Measurements from ENCODE around the gene DNAJC30. TPM values are rescaled to one million over a fixed set of nuclear protein-coding genes. Genes with fewer than 3 reads are reported as not detected.
"Not testable (repeated sequence)": the region's sequence is repeated elsewhere in the genome, so short reads cannot be mapped to it uniquely, and the experiment has no call there.

DNAJC30 gene
- 1 to 10 TPM; 8.7 to 9.1 TPM for total RNA-seq

DNA sequence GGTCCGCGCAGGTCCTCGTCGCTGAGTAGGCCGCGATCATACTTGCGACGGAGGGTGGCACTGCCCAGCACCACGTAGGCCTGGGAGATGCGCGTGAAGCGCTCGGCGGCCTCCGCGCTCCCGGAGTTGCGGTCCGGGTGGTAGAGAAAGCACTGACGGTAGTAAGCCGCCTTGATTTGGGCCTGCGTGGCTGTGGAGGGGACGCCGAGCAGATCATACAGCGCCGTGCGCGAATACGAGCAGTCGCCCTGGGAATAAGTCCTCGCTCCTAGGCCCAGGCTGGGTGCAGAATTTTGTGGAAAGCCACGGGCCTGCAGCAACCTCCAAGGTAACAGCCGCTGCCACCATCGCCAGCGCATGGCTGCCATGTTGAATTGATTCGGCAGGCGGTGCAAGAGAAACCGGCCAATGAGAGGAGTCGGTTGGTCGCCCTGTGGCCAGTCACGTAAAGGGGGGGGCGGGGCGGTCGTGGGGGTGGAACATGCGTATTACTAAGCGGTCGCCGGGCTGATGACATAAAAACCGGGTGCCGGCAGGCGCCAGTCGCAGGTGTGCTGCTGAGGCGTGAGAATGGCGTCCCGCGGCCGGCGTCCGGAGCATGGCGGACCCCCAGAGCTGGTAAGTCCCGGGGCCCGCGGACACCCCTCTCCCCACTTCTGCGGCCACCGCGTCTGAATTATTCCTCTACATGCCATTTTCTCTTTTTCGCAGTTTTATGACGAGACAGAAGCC lies at the start of gene DNAJC30, which contains the start of gene BUD23:
Gene DNAJC30 (minus strand): TSS at position 398 of the 732 bp plus-strand sequence. CDS start 30 bp downstream, at position 368.
Gene BUD23 (plus strand): TSS at position 542 of the 732 bp plus-strand sequence. CDS start 29 bp downstream, at position 571.
- no peaks in the 10 kb centered on the region for H3K27me3 Mint-ChIP-seq
- peaks cover 20% of the 10 kb centered on the region for H3K36me3 Mint-ChIP-seq (ENCODE audit: low read depth)
- peak; percentile 97 for DNase-seq
- H3K4me3 Mint-ChIP-seq: peak within 1 kb of the TSS; percentile 96
- peaks cover 40% of the 10 kb centered on the region for H3K4me1 Mint-ChIP-seq
- H3K9me3 Mint-ChIP-seq: no peaks in the 10 kb centered on the region
- ChIA-PET CTCF (no interaction called here), POLR2A (no interaction called here)
- peak within 1 kb of the TSS; percentile 99 for H3K27ac Mint-ChIP-seq

DNA sequence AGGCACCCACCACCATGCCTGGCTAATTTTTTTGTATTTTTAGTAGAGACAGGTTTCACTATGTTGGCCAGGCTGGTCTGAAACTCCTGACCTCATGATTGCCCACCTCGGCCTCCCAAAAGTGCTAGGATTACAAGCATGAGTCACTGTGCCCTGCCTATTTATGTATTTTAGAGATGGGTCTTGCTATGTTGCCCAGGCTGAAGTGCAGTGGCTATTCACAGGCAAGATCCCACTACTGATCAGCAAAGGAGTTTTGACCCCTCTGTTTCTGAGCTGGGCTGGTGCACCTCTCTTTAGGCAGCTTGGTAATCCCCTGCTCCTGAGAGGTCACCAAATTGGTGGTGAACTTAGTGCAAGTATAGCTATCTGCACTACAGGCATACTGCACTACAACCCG lies 49.1 kb upstream of the DNAJC30 start:
- H3K4me3 Mint-ChIP-seq: no peak overlapping the region
- H3K4me1 Mint-ChIP-seq: peaks cover 13% of the 10 kb centered on the region

DNA sequence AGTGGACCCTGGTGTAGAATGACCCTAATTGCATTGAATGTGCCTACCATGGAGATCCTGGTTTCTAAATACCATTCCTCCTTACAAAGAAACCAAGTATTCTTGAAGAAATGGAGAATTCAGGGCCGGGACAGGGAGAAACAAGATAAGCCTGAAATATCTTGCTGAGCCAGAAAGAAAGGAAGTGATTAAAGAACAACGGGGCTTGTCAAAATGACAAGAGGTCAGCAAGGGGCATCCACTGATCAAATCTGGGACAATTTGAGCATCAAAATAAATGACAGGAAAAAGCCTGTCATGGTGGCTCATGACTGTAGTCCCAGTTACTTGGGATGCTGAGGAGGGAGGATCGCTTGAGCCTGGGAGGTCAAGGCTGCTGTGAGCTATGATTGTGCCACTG lies 47.2 kb upstream of the DNAJC30 start:
- Mint-ChIP-seq H3K27me3 (peaks cover 12% of the 10 kb centered on the region), H3K4me3 (no peak overlapping the region), H3K27ac (no peak overlapping the region), H3K4me1 (peaks cover 10% of the 10 kb centered on the region), H3K36me3 (ENCODE audit: low read depth) (no peaks in the 10 kb centered on the region), H3K9me3 (no peaks in the 10 kb centered on the region)
- ChIA-PET CTCF (interaction anchor here (1.0 kb wide), 1 partner anchor 10 kb away, joined by 3 read pairs; no protein-coding TSS in a partner anchor), POLR2A (no interaction called here)
- no peak for DNase-seq

More for the DNA sequence above, 49.1 kb upstream of the DNAJC30 start:
- POLR2A ChIA-PET: no interaction called here
- Mint-ChIP-seq H3K9me3 (no peaks in the 10 kb centered on the region), H3K27ac (no peak overlapping the region), H3K36me3 (ENCODE audit: low read depth) (peaks cover 5% of the 10 kb centered on the region), H3K27me3 (peaks cover 12% of the 10 kb centered on the region)
- DNase-seq: no peak
- CTCF ChIA-PET: interaction anchor here (0.9 to 8.4 kb wide), 4 partner anchors 41 to 287 kb away, joined by 3 to 59 read pairs (median 10); partner anchors contain the start of gene BAZ1B

- ChIA-PET POLR2A (no interaction called here), CTCF (interaction anchor here (0.6 to 2.1 kb wide), 4 partner anchors 12 to 161 kb away, joined by 3 to 11 read pairs (median 4); no protein-coding TSS in a partner anchor)
- DNase-seq: no peak
- Mint-ChIP-seq H3K4me3 (no peak overlapping the region), H3K4me1 (no peaks in the 10 kb centered on the region), H3K27me3 (peaks cover 12% of the 10 kb centered on the region), H3K36me3 (ENCODE audit: low read depth) (no peaks in the 10 kb centered on the region), H3K9me3 (no peaks in the 10 kb centered on the region), H3K27ac (no peak overlapping the region)
Measured at GRCh38 chr7:73728551-73728950, 45.3 kb upstream of the DNAJC30 start.

DNA sequence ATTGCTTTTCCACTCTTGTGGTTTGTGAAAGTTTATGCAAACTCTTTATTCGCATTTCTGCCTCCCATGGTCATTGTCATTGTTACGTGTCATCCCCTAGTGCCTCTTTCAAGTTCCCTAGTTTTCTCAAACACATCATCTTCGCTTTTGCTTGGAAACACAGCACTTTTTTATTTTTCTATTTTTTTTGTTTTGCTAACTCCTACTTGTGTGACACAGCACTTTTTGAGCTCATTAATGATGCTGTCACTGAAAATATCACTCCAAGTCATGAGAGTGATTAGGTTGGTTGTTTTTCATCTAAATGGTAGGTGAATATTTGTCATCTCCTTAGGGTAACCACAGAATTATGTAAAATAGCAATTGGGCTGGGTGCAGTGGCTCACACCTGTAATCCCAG lies 44.7 kb upstream of the DNAJC30 start:
- CTCF ChIA-PET: interaction anchor here (1.7 to 2.1 kb wide), 2 partner anchors 13 to 121 kb away, joined by 3 to 11 read pairs; no protein-coding TSS in a partner anchor
- DNase-seq: no peak
- Mint-ChIP-seq H3K4me3 (no peak overlapping the region), H3K9me3 (no peaks in the 10 kb centered on the region), H3K27me3 (peaks cover 11% of the 10 kb centered on the region), H3K27ac (no peak overlapping the region), H3K36me3 (ENCODE audit: low read depth) (no peaks in the 10 kb centered on the region), H3K4me1 (no peaks in the 10 kb centered on the region)
- POLR2A ChIA-PET: no interaction called here

GRCh38 chr7:73726083-73726466 lies 42.8 kb upstream of the DNAJC30 start:
- no peak for DNase-seq
- no peaks in the 10 kb centered on the region for H3K4me1 Mint-ChIP-seq
- no peak overlapping the region for H3K27ac Mint-ChIP-seq
- H3K27me3 Mint-ChIP-seq: peaks cover 18% of the 10 kb centered on the region
- H3K9me3 Mint-ChIP-seq: no peaks in the 10 kb centered on the region
- POLR2A ChIA-PET: no interaction called here
- H3K4me3 Mint-ChIP-seq: no peak overlapping the region
- no peaks in the 10 kb centered on the region for H3K36me3 Mint-ChIP-seq (ENCODE audit: low read depth)
- CTCF ChIA-PET: interaction anchor here (1.0 to 2.9 kb wide), 5 partner anchors 9 to 119 kb away, joined by 3 to 14 read pairs (median 3); no protein-coding TSS in a partner anchor

DNA sequence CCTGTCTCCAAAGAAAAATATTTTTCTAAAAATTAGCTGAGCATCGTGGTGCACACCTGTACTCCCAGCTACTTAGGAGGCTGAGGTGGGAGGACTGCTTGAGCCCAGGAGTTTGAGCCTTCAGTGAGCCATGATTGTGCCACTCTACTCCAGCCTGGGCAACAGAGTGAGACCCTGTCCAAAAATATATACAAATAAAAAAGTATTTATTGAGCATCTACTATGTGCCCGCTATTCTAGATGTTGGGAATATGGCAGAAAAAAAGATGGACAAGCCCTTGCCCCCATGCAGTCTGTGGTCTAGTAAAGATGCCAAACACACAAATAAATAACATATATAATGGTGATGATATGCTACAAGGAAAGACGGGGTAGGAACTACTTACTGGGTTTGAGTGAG lies 40.6 kb upstream of the DNAJC30 start:
- H3K9me3 Mint-ChIP-seq: no peaks in the 10 kb centered on the region
- ChIA-PET CTCF (interaction anchor here (2.4 to 2.9 kb wide), 2 partner anchors 11 to 117 kb away, joined by 9 to 14 read pairs; no protein-coding TSS in a partner anchor), POLR2A (no interaction called here)
- no peak overlapping the region for H3K27ac Mint-ChIP-seq
- no peaks in the 10 kb centered on the region for H3K36me3 Mint-ChIP-seq (ENCODE audit: low read depth)
- no peak overlapping the region for H3K4me3 Mint-ChIP-seq
- H3K4me1 Mint-ChIP-seq: peaks cover 4% of the 10 kb centered on the region
- no peak for DNase-seq
- peaks cover 25% of the 10 kb centered on the region for H3K27me3 Mint-ChIP-seq

DNA sequence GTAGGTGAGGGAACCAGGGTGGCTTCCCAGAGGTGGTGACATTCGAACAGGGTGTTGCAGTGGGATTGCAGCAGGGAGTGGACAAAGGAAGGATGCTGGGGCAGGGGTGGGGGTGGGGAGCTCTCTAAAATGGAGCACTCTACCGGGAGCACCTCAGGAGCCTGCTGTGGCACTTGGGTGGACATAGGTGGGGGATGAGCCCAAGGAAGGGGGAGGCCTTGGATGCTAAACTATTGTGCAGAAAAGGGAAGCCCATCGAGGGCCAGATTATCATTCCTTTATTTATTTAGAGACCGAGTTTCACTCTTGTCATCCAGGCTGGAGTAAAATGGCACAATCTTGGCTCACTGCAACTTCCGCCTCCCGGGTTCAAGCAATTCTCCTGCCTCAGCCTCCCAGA lies 39.5 kb upstream of the DNAJC30 start:
- POLR2A ChIA-PET: no interaction called here
- H3K4me3 Mint-ChIP-seq: no peak overlapping the region
- H3K36me3 Mint-ChIP-seq (ENCODE audit: low read depth): no peaks in the 10 kb centered on the region
- peaks cover 13% of the 10 kb centered on the region for H3K4me1 Mint-ChIP-seq
- H3K27me3 Mint-ChIP-seq: peaks cover 19% of the 10 kb centered on the region
- CTCF ChIA-PET: no interaction called here
- no peak overlapping the region for H3K27ac Mint-ChIP-seq
- H3K9me3 Mint-ChIP-seq: no peaks in the 10 kb centered on the region
- DNase-seq: no peak

DNA sequence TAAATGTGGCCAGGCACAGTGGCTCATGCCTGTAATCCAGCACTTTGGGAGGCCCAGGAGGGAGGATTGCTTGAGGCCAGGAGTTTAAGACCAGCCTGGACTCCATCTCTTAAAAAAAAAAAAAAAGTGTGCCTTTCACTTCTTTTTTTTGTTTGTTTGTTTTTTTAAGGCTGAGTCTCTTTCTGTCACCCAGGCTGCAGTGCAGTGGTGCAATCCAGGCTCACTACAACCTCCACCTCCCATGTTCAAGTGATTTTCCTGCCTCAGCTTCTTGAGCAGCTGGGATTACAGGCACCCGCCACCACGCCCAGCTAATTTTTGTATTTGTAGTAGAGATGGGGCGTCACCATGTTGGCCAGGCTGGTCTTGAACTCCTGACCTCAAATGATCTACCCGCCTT lies 38.9 kb upstream of the DNAJC30 start:
- Mint-ChIP-seq H3K4me1 (peaks cover 19% of the 10 kb centered on the region), H3K27me3 (peaks cover 19% of the 10 kb centered on the region)
- POLR2A ChIA-PET; CTCF ChIA-PET; H3K4me3 Mint-ChIP-seq; DNase-seq; H3K27ac Mint-ChIP-seq; H3K36me3 Mint-ChIP-seq (ENCODE audit: low read depth); H3K9me3 Mint-ChIP-seq: not testable (repeated sequence)

- Mint-ChIP-seq H3K27ac (no peak overlapping the region), H3K4me3 (no peak overlapping the region), H3K4me1 (peaks cover 24% of the 10 kb centered on the region), H3K36me3 (ENCODE audit: low read depth) (no peaks in the 10 kb centered on the region), H3K9me3 (no peaks in the 10 kb centered on the region), H3K27me3 (peaks cover 19% of the 10 kb centered on the region)
- ChIA-PET CTCF (interaction anchor here (0.9 to 1.0 kb wide), 2 partner anchors 34 to 114 kb away, joined by 3 to 4 read pairs; no protein-coding TSS in a partner anchor), POLR2A (no interaction called here)
- DNase-seq: no peak
Measured at GRCh38 chr7:73721377-73721817, 38.1 kb upstream of the DNAJC30 start.

DNA sequence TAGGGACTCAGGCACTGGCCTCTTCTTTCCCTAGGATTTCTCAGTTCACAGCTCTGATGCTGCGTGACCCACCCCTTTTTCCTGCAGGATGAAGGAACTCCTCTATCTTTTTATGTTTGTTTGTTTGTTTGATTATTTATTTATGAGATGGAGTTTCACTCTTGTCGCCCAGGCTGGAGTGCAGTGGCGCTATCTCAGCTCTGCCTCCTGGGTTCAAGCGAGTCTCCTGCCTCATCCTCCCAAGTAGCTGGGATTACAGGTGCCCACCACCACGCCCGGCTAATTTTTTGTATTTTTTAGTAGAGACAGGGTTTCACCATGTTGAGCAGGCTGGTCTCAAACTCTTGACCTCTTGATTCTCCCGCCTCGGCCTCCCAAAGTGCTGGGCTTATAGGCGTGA lies 37.2 kb upstream of the DNAJC30 start:
- H3K36me3 Mint-ChIP-seq (ENCODE audit: low read depth); H3K9me3 Mint-ChIP-seq; DNase-seq; POLR2A ChIA-PET: not testable (repeated sequence)
- Mint-ChIP-seq H3K4me1 (peaks cover 32% of the 10 kb centered on the region), H3K4me3 (peak overlapping the region; percentile 65), H3K27me3 (peaks cover 19% of the 10 kb centered on the region), H3K27ac (peak overlapping the region; percentile 65)
- CTCF ChIA-PET: interaction anchor here (1.4 to 1.9 kb wide), 3 partner anchors 14 to 113 kb away, joined by 4 to 8 read pairs (median 4); no protein-coding TSS in a partner anchor

- H3K4me3 Mint-ChIP-seq: peak overlapping the region; percentile 65
Measured at GRCh38 chr7:73719806-73720169, 36.5 kb upstream of the DNAJC30 start.

More at GRCh38 chr7:73719806-73720169, 36.5 kb upstream of the DNAJC30 start:
- no peak for DNase-seq
- Mint-ChIP-seq H3K27me3 (peaks cover 19% of the 10 kb centered on the region), H3K36me3 (ENCODE audit: low read depth) (no peaks in the 10 kb centered on the region), H3K27ac (peak overlapping the region; percentile 65), H3K9me3 (no peaks in the 10 kb centered on the region), H3K4me1 (peaks cover 32% of the 10 kb centered on the region)
- ChIA-PET CTCF (interaction anchor here (1.1 to 1.9 kb wide), 4 partner anchors 14 to 113 kb away, joined by 3 to 8 read pairs (median 4); no protein-coding TSS in a partner anchor), POLR2A (no interaction called here)

All from activated CD4-positive, alpha-beta T cell treated with anti-CD3 and anti-CD28 coated beads, Interleukin-2, amount 10 ng/mL, durations not matched to agents 7 days and 5 days (primary cell).